ENCODE results near the gene CYS1. TPM values are rescaled to one million over a fixed set of nuclear protein-coding genes. Genes with fewer than 3 reads are reported as not detected.

CYS1 gene
- total and polyA plus RNA-seq, 2 of the 13 experiments (the other 11 are each of a cell fraction or from before 2014, with no cell fraction given), result 0.04 TPM; not detected in 1

DNA sequence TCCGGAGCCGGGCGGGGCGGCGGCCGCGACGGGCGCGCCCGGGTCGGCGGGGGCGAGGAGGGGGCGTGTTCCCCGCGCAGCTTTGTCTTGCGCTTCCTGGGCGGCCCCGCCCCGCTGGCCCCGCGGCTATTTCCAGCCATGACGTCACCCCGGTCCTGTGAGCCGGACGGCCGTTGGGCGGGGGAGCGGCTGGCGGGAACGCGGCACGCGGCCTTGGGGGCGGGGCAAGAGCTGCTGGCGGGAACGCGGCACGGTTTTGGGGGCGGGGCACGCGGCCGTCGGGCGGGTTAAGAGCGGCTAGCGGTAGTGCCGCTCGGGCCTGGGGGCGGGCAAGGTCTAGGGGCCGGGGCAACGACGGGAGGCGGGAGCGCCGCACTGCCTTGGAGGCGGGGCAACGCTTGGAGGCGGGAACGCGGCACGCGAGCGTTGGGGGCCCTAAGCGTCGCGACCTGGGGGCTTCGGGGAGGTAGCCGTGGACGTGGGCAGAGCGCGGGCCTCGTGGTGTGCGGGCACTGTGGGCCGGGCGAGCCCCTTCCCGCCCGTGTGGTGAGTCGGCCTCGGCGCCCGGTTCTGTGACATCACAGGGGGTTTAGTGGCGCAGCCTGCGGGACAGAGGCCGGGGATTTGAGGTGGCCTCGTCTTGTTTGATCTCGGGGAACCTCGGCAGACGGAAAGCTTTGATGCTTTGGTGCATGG is 36.2 kb downstream of the CYS1 start (continued):
- TF ChIP-seq, protein P1, sequence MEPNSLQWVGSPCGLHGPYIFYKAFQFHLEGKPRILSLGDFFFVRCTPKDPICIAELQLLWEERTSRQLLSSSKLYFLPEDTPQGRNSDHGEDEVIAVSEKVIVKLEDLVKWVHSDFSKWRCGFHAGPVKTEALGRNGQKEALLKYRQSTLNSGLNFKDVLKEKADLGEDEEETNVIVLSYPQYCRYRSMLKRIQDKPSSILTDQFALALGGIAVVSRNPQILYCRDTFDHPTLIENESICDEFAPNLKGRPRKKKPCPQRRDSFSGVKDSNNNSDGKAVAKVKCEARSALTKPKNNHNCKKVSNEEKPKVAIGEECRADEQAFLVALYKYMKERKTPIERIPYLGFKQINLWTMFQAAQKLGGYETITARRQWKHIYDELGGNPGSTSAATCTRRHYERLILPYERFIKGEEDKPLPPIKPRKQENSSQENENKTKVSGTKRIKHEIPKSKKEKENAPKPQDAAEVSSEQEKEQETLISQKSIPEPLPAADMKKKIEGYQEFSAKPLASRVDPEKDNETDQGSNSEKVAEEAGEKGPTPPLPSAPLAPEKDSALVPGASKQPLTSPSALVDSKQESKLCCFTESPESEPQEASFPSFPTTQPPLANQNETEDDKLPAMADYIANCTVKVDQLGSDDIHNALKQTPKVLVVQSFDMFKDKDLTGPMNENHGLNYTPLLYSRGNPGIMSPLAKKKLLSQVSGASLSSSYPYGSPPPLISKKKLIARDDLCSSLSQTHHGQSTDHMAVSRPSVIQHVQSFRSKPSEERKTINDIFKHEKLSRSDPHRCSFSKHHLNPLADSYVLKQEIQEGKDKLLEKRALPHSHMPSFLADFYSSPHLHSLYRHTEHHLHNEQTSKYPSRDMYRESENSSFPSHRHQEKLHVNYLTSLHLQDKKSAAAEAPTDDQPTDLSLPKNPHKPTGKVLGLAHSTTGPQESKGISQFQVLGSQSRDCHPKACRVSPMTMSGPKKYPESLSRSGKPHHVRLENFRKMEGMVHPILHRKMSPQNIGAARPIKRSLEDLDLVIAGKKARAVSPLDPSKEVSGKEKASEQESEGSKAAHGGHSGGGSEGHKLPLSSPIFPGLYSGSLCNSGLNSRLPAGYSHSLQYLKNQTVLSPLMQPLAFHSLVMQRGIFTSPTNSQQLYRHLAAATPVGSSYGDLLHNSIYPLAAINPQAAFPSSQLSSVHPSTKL (CRISPR knock-in tag; IDR thresholded peaks at IDR 0.05), result no peak; the same call in 1 of the 2 replicates
- TF ChIP-seq ZNF143 (CRISPR knock-in tag; IDR thresholded peaks at IDR 0.05) (no peak), STAG1 (CRISPR knock-in tag; IDR thresholded peaks at IDR 0.05) (no peak), SRSF4 (IDR thresholded peaks at IDR 0.05; ENCODE audit: low read depth, low read length, poor library complexity, severe bottlenecking) (no peak), FOXP4 (CRISPR knock-in tag; IDR thresholded peaks at IDR 0.05) (0 out of 2 replicates have a peak, but pooled peaks have one; percentile 11), TBX3 (IDR thresholded peaks at IDR 0.05; ENCODE audit: borderline replicate concordance) (no peak), MXI1 (IDR thresholded peaks at IDR 0.05; ENCODE audit: borderline replicate concordance, low read depth, low read length) (no peak), CEBPG (CRISPR knock-in tag; IDR thresholded peaks at IDR 0.05) (no peak), ZNF644 (CRISPR knock-in tag; IDR thresholded peaks at IDR 0.05; ENCODE audit: low read depth) (no peak), MIER2 (CRISPR knock-in tag; IDR thresholded peaks at IDR 0.05) (no peak), HNRNPLL (IDR thresholded peaks at IDR 0.05; ENCODE audit: low read depth, low read length, poor library complexity, severe bottlenecking) (no peak), BHLHE40 (IDR thresholded peaks at IDR 0.05; ENCODE audit: low read length) (peak; percentile 9; the same call in 1 of the 2 replicates), HES4 (CRISPR knock-in tag; IDR thresholded peaks at IDR 0.05; ENCODE audit: borderline replicate concordance) (peak; percentile 58; the same call in 1 of the 2 replicates), HOXA9 (CRISPR knock-in tag; IDR thresholded peaks at IDR 0.05; ENCODE audit: borderline replicate concordance) (peak; percentile 88; the same call in 1 of the 2 replicates)
- TF ChIP-seq, protein P2, sequence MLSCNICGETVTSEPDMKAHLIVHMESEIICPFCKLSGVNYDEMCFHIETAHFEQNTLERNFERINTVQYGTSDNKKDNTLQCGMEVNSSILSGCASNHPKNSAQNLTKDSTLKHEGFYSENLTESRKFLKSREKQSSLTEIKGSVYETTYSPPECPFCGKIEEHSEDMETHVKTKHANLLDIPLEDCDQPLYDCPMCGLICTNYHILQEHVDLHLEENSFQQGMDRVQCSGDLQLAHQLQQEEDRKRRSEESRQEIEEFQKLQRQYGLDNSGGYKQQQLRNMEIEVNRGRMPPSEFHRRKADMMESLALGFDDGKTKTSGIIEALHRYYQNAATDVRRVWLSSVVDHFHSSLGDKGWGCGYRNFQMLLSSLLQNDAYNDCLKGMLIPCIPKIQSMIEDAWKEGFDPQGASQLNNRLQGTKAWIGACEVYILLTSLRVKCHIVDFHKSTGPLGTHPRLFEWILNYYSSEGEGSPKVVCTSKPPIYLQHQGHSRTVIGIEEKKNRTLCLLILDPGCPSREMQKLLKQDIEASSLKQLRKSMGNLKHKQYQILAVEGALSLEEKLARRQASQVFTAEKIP (CRISPR knock-in tag; IDR thresholded peaks at IDR 0.05; ENCODE audit: borderline replicate concordance), result no peak
- TF ChIP-seq, protein P3, sequence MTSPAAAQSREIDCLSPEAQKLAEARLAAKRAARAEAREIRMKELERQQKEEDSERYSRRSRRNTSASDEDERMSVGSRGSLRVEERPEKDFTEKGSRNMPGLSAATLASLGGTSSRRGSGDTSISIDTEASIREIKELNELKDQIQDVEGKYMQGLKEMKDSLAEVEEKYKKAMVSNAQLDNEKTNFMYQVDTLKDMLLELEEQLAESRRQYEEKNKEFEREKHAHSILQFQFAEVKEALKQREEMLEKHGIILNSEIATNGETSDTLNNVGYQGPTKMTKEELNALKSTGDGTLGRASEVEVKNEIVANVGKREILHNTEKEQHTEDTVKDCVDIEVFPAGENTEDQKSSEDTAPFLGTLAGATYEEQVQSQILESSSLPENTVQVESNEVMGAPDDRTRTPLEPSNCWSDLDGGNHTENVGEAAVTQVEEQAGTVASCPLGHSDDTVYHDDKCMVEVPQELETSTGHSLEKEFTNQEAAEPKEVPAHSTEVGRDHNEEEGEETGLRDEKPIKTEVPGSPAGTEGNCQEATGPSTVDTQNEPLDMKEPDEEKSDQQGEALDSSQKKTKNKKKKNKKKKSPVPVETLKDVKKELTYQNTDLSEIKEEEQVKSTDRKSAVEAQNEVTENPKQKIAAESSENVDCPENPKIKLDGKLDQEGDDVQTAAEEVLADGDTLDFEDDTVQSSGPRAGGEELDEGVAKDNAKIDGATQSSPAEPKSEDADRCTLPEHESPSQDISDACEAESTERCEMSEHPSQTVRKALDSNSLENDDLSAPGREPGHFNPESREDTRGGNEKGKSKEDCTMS (CRISPR knock-in tag; conservative IDR thresholded peaks at IDR 0.05), result no peak
- TF ChIP-seq, protein P4, sequence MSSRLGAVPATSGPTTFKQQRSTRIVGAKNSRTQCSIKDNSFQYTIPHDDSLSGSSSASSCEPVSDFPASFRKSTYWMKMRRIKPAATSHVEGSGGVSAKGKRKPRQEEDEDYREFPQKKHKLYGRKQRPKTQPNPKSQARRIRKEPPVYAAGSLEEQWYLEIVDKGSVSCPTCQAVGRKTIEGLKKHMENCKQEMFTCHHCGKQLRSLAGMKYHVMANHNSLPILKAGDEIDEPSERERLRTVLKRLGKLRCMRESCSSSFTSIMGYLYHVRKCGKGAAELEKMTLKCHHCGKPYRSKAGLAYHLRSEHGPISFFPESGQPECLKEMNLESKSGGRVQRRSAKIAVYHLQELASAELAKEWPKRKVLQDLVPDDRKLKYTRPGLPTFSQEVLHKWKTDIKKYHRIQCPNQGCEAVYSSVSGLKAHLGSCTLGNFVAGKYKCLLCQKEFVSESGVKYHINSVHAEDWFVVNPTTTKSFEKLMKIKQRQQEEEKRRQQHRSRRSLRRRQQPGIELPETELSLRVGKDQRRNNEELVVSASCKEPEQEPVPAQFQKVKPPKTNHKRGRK (CRISPR knock-in tag; IDR thresholded peaks at IDR 0.05), result no peak

Measured in HepG2 (cell line).